ENCODE data around the gene USP53.
A peak's percentile ranks its signal among the peaks of the same experiment; 100 is the strongest.
"Not testable (repeated sequence)": the region's sequence is repeated elsewhere in the genome, so short reads cannot be mapped to it uniquely, and the experiment has no call there.

USP53 gene

GRCh38 chr4:119228406-119228805, 15.9 kb downstream of the USP53 start:
- no peak for DNase-seq (ENCODE audit: low spot score)
- no peak for FAIRE-seq

GRCh38 chr4:119229908-119230687, 17.6 kb downstream of the USP53 start:
- no peak for DNase-seq (ENCODE audit: low spot score)
- FAIRE-seq: no peak

GRCh38 chr4:119231491-119231890, 19.0 kb downstream of the USP53 start:
- FAIRE-seq (no peak), DNase-seq (ENCODE audit: low spot score) (no peak)

- no peak for FAIRE-seq
- no peak for DNase-seq (ENCODE audit: low spot score)
Observed at GRCh38 chr4:119232286-119232685, 19.8 kb downstream of the USP53 start.

GRCh38 chr4:119233191-119233590, 20.7 kb downstream of the USP53 start:
- FAIRE-seq: no peak
- no peak for DNase-seq (ENCODE audit: low spot score)

GRCh38 chr4:119233750-119234149, 21.2 kb downstream of the USP53 start:
- no peak for FAIRE-seq
- DNase-seq (ENCODE audit: low spot score): no peak

GRCh38 chr4:119237201-119237600, 24.7 kb downstream of the USP53 start:
- DNase-seq (ENCODE audit: low spot score): no peak
- no peak for FAIRE-seq

- FAIRE-seq: no peak
- no peak for DNase-seq (ENCODE audit: low spot score)
Observed at GRCh38 chr4:119237642-119238041, 25.1 kb downstream of the USP53 start.

GRCh38 chr4:119238068-119238722, 25.7 kb downstream of the USP53 start:
- FAIRE-seq (no peak), DNase-seq (ENCODE audit: low spot score) (no peak)

- DNase-seq (ENCODE audit: low spot score) (no peak), FAIRE-seq (no peak)
Observed at GRCh38 chr4:119240128-119240527, 27.6 kb downstream of the USP53 start.

GRCh38 chr4:119240568-119240967, 28.1 kb downstream of the USP53 start:
- DNase-seq (ENCODE audit: low spot score): no peak
- FAIRE-seq: no peak

- DNase-seq (ENCODE audit: low spot score) (no peak), FAIRE-seq (no peak)
Observed at GRCh38 chr4:119242417-119242816, 29.9 kb downstream of the USP53 start.

- DNase-seq (ENCODE audit: low spot score): no peak
- FAIRE-seq: no peak
Observed at GRCh38 chr4:119243868-119244267, 31.4 kb downstream of the USP53 start.

GRCh38 chr4:119244344-119244743, 31.8 kb downstream of the USP53 start:
- FAIRE-seq: no peak
- DNase-seq (ENCODE audit: low spot score): no peak

- DNase-seq (ENCODE audit: low spot score) (no peak), FAIRE-seq (no peak)
Observed at GRCh38 chr4:119244832-119245231, 32.3 kb downstream of the USP53 start.

GRCh38 chr4:119246177-119246733, 33.7 kb downstream of the USP53 start:
- DNase-seq (ENCODE audit: low spot score): no peak
- FAIRE-seq: no peak

- FAIRE-seq; DNase-seq (ENCODE audit: low spot score): not testable (repeated sequence)
Observed at GRCh38 chr4:119251037-119251436, 38.5 kb downstream of the USP53 start.

- not testable (repeated sequence) for DNase-seq (ENCODE audit: low spot score)
- FAIRE-seq: peak; percentile 32
Observed at GRCh38 chr4:119255223-119255622, 42.7 kb downstream of the USP53 start.

GRCh38 chr4:119260528-119260927, 48.0 kb downstream of the USP53 start:
- DNase-seq (ENCODE audit: low spot score) (no peak), FAIRE-seq (no peak)

GRCh38 chr4:119261986-119262385, 49.5 kb downstream of the USP53 start:
- FAIRE-seq (no peak), DNase-seq (ENCODE audit: low spot score) (no peak)

GRCh38 chr4:119264743-119265142, 52.2 kb downstream of the USP53 start:
- FAIRE-seq: no peak

GRCh38 chr4:119266153-119266552, 53.6 kb downstream of the USP53 start:
- FAIRE-seq (no peak), DNase-seq (ENCODE audit: low spot score) (no peak)

More at GRCh38 chr4:119264743-119265142, 52.2 kb downstream of the USP53 start:
- DNase-seq (ENCODE audit: low spot score): no peak

GRCh38 chr4:119268466-119268865, 56.0 kb downstream of the USP53 start:
- DNase-seq (ENCODE audit: low spot score): no peak

More at GRCh38 chr4:119268466-119268865, 56.0 kb downstream of the USP53 start:
- no peak for FAIRE-seq
